ENCODE measurements around the gene HSD11B1. TPM values are rescaled to one million over a fixed set of nuclear protein-coding genes. Genes with fewer than 3 reads are reported as not detected.
A peak's percentile ranks its signal among the peaks of the same experiment; 100 is the strongest.
"Not testable (repeated sequence)": the region's sequence is repeated elsewhere in the genome, so short reads cannot be mapped to it uniquely, and the experiment has no call there.

HSD11B1 gene
- total RNA-seq, 1 experiment from 2014 or later = not detected

DNA sequence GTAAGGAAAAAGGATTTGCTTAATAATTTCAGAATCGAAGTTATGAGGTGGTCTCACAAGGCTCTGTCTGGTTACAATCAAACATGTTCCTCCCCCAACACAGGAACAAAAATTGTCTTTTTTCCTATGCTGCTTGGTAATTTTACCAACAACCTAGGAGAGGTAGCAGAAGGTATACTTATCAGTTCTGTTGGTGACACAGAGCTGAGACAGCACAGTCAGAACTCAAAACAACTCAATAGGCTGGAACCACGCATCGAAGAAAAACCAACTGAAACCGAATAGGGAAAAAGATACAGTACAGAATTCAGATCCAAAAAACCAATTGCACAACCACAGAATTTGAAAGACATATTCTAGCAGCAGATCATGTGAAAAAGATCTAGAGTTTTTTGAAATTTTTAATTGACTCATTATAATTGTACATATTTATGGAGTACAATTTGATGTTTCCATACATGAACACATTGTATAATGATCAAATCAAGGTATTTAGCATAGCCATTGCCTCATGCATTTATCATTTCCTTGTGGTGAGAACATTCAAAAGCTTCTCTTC lies 25.6 kb upstream of the HSD11B1 start:
- Histone ChIP-seq H3K27me3 (peaks cover 49% of the 10 kb centered on the region), H3K9me3 (peaks cover 9% of the 10 kb centered on the region; the same call in 1 of the 2 replicates), H3K4me3 (no peak overlapping the region), H3K36me3 (no peaks in the 10 kb centered on the region)
- DNase-seq = no peak

DNA sequence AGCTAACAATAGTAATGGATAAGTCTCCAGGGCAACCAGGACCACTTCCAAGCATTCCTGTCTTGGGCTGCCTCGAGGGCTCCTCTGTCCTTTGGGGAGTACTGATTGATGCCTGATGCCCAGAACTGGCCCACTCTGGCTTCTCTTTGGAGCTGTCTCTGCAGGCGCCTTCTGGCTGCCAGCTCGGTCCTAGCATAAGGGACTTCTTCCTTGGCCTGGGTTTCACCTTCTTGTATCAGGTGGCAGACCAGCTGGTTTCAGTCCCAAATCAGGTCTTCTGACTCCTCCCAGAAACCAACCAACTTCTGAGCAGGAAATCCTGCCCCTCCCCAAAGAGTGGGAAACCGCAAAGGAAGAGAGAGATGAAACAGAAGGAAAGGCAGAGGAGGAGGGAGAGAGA lies 18.8 kb upstream of the HSD11B1 start:
- Histone ChIP-seq H3K4me3 (no peak overlapping the region), H3K36me3 (no peaks in the 10 kb centered on the region), H3K9me3 (no peaks in the 10 kb centered on the region), H3K27me3 (peaks cover 25% of the 10 kb centered on the region)
- DNase-seq = no peak

DNA sequence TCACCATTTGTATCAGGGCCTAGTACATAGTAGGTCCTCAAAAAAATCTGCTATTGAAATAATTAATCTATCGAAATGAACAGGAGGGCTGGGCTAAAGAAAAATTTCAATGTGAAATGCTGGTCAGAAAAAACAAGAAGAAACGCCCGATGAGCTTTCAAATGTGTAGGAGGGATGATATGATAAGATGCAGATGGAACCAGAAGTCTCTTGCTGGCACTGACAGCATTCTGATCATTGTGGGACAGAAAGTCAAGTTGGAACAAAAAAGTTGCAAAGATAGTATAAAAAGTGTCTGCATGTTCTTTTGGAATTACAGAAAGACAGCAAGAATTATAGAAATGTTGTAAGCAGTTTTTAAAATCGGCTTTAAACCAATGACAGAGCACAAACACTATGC lies 18.3 kb upstream of the HSD11B1 start:
- Histone ChIP-seq H3K27me3 (peaks cover 21% of the 10 kb centered on the region), H3K4me3 (no peak overlapping the region), H3K36me3 (no peaks in the 10 kb centered on the region), H3K9me3 (no peaks in the 10 kb centered on the region)
- no peak for DNase-seq

DNA sequence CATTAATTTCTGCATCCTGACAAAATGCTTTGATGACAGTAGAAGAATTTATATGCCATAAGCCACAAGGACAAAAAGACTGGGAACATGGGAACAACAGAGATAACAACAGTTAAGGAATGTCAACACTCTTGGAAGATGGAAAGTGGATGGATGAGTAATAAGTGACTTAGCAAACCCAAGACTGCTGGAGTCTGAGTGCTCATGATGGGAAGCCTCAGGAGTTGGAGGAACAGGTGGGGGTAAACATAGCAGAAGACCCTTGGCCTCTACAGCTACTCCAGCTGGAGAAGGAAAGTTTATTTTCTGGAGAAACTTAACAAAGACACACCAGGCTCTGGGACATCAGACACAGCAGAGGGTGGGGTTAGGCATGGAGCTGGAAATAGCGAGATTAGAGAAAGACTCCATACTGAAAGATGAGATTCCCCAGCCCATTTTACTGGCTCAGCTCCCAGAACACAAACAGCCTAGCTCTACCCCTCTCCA lies 15.9 kb upstream of the HSD11B1 start:
- no peaks in the 10 kb centered on the region for H3K9me3 ChIP-seq
- H3K27me3 ChIP-seq = peaks cover 15% of the 10 kb centered on the region
- no peak overlapping the region for H3K4me3 ChIP-seq
- DNase-seq = no peak
- no peaks in the 10 kb centered on the region for H3K36me3 ChIP-seq

DNA sequence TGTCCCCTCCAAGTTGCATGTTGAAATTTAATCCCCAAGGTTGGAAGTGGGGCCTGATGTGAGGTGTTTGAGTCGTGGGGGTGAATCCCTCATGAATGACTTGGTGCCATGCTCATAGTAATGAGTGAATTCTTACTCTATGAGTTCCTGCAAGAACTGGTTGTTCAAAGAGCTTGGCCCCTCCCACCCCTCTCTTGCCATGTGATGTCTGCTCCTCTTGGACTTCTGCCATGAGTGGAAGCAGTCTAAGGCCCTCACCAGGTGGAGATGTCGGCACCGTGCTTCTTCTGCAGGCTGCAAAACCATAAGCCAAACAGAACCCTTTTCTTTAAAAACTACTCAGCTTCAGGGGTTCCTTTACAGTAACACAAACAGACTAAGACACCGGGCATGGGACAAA lies 15.2 kb upstream of the HSD11B1 start:
- Histone ChIP-seq H3K9me3 (no peaks in the 10 kb centered on the region), H3K36me3 (no peaks in the 10 kb centered on the region), H3K27me3 (peaks cover 16% of the 10 kb centered on the region), H3K4me3 (no peak overlapping the region)
- DNase-seq = no peak

DNA sequence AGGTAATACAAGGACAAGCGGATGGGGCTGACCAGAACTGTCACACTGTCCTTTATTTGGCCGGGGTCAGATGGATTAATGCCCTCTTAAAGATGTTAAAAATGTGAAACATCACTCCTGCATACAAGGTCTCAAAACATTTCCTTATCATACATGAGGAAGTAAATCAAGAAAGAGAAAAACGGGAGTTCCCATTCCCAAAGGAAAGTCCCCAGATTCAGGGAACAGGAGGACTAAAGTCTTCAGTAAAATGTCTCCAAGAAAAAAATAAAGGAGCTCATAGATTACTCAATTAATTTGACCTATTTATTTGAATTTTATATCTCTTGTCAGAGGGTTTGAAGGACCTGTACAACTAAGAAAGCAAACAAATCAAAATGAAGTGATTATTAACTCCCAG lies 13.4 kb upstream of the HSD11B1 start:
- Histone ChIP-seq H3K4me3 (no peak overlapping the region), H3K9me3 (no peaks in the 10 kb centered on the region), H3K27me3 (peaks cover 19% of the 10 kb centered on the region), H3K36me3 (no peaks in the 10 kb centered on the region)
- DNase-seq = no peak

DNA sequence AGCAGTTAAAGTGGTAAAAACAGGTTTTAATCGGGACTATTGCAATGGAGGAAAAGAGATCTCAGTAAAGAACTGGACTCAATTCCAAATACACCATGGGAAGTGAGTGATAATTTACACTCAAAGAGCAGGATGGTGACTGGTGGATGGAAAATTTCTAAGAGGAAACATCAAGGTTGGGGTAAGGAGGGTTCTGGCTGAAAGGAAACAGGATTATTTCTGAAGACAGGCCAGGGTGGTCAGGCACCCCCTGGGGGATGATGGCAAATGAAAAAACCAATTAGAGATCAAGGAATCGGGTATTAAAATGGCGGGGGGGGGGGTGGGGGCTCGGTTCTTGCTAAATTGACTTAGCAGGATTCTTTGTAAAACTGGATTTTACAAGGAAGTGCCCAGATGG lies 12.3 kb upstream of the HSD11B1 start:
- Histone ChIP-seq H3K4me3 (no peak overlapping the region), H3K27me3 (peaks cover 19% of the 10 kb centered on the region), H3K36me3 (no peaks in the 10 kb centered on the region), H3K9me3 (no peaks in the 10 kb centered on the region)
- no peak for DNase-seq

DNA sequence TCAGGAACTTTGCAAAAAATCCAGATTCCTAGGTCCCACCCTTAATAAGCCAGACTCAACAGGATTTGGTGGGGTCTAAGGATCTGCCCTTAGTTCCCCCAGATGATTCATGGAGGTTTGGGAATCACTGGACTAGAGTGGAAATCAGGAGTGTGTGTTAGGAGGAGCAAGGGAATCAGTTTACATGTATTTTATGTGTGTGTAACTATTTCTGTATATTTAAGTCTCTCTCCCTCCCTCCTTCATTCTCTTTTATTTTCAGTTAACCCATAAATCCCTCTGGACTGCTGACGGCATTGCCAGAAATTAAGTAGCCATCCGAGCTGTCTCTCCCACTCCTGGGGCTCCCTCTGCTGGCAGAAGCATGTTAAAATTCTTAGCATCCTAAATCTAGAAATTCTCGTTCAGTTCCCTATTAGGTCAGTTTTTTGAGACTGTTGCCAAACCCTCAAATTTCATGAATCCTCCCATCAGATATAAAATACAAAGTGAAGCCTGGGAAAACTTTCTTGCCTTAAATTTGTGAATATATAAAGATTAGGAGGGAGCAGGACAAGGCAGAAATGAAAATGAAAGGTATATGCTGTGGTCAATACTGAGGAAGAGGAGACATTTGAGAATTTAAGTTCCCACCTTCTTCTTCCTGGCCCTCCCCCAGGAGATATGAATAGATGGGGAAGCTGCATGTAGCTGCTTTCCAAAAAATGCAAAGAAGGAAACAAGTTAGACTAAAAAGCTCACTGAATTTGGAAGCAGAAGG lies 11.7 kb upstream of the HSD11B1 start:
- Histone ChIP-seq H3K36me3 (no peaks in the 10 kb centered on the region), H3K4me3 (no peak overlapping the region), H3K27me3 (peaks cover 16% of the 10 kb centered on the region), H3K9me3 (no peaks in the 10 kb centered on the region)
- peak; percentile 64 for DNase-seq

DNA sequence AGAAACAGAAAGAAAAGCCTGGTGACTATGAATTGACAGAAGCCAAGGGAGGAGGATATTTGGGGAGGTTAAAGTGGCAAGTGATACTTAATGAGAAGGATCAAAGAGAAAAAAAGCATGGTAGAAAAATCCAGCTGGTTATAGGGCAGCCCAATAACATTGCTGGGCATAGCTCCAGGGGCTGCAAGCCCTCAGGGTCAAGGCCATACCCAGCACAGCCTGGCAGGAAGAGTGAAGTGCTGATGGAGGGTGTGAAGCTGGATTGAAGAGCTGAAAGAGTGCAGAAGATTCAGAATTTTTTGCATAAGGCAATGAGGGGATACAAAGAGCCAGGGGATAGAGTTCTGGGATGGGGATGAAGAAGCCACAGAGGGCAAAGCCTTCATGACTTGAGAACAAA lies 8.0 kb upstream of the HSD11B1 start:
- Histone ChIP-seq H3K27me3 (peaks cover 16% of the 10 kb centered on the region), H3K36me3 (no peaks in the 10 kb centered on the region), H3K9me3 (no peaks in the 10 kb centered on the region), H3K4me3 (no peak overlapping the region)
- DNase-seq = no peak

DNA sequence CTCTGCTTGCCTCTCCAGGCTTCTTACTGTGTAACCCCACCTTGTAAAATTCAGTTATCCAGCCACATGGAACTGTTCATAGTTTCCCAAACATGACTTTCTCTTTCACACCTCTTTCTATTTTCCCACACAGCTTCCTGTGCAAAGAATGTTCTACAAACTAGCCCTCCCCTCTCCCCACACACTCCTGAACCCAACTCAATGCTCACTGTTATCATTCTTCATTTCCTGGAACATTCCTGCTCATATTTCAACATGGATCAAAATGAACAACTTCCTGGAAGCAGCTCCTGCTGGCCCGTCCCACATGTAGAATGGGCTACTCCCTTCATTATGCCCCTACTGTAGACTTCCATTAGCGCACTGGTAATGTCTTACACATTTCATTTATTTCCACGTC lies 7.5 kb upstream of the HSD11B1 start:
- Histone ChIP-seq H3K27me3 (peaks cover 16% of the 10 kb centered on the region), H3K36me3 (no peaks in the 10 kb centered on the region), H3K4me3 (no peak overlapping the region), H3K9me3 (no peaks in the 10 kb centered on the region)
- DNase-seq = no peak

DNA sequence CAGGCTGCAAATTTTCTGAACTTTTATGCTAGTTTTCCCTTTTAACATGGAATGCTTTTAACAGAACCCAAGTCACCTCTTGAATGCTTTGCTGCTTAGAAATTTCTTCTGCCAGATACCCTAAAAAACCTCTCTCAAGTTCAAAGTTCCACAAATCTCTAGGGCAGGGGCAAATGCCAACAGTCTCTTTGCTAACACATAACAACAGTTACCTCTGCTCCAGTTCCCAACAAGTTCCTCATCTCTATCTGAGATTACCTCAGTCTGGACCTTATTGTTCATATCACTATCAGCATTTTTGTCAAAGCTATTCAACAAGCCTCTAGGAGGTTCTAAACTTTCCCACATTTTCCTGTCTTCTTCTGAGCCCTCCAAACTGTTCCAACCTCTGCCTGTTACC lies 4.0 kb upstream of the HSD11B1 start:
- H3K27me3 ChIP-seq, DNase-seq, H3K9me3 ChIP-seq, H3K4me3 ChIP-seq, H3K36me3 ChIP-seq: not testable (repeated sequence)

DNA sequence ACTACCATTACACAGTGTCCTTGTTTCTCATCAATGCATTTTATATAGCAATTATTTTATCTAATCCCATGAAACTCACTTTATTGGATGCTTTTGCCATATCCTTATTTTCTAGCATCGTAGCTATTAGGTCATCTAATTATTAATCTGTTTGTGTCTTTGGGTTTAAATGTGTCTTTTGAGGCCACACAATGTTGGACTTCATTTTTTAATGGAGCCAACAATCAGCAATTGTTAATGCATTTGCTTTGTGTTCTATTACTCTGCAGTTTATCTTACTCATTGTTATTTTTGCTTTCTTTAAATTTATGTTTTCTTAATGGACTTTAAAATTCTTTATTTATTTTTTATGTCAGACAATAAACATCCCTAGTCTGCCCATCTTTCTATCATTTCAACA lies 1.8 kb upstream of the HSD11B1 start:
- H3K4me3 ChIP-seq = no peak overlapping the region
- DNase-seq = no peak
- no peaks in the 10 kb centered on the region for H3K36me3 ChIP-seq
- no peaks in the 10 kb centered on the region for H3K9me3 ChIP-seq
- H3K27me3 ChIP-seq = no peaks in the 10 kb centered on the region

DNA sequence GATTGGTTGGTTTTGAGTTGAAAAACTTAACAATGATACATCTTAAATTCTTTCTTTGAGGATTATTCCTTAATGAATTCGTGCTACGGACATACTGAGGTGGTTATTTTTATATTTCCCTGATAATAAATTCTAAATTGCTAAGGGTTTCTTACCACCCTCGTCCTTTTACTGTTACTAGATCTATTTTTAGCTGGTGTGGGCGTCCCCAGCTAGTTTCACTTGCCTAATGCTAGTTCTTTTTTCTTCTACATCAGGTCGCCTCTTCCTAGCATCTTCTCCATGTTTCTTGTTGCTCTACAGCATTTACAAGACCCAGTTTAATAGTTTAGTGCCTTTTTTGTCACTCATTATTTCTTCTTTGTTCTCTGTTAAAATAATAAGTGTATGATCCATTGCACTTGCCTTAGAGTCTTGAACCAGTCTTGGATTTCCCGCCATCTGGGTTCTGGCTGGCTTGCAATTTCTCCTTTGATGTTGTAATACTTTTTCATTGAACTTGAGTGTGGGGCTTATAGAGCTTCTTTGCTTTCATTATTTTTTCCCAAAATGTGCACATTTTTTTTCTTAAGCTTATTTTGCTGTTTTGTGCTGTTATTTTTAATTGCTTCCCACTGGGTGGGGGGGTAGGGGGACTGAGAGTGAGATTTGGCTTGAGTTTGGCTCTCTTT lies 677 bp upstream of the HSD11B1 start:
- Histone ChIP-seq H3K4me3 (no peak overlapping the region), H3K9me3 (no peaks in the 10 kb centered on the region), H3K36me3 (no peaks in the 10 kb centered on the region), H3K27me3 (no peaks in the 10 kb centered on the region)
- DNase-seq = no peak

DNA sequence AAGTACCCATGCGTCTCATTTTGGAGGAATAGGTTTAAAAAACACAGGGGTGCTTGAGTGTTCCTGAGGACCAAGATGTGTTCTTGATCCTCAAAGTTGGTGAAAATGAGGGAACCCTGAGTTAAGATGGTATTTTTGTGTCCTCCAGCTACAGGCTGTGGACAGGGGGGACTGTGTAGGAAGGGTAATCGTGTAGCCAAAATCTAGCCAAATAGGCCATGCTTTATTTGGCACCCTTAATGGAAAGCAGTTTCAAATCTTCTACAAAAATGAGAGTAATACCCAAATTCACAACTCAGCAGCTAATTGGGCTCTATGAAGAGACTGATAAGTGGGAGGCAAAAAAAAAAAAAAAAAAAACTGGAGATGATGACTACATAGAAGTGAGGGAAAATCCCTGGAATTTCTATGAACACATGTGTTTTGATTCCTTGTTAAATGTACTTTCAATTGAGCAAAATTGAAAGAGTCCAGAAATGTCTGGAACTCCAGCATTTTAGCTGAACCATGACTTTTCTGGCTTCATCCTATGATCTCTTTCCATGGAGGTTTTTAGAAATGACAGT lies 470 bp downstream of the HSD11B1 start:
- no peaks in the 10 kb centered on the region for H3K36me3 ChIP-seq
- H3K9me3 ChIP-seq = no peaks in the 10 kb centered on the region
- H3K4me3 ChIP-seq = no peak overlapping the region
- no peaks in the 10 kb centered on the region for H3K27me3 ChIP-seq
- DNase-seq = no peak

DNA sequence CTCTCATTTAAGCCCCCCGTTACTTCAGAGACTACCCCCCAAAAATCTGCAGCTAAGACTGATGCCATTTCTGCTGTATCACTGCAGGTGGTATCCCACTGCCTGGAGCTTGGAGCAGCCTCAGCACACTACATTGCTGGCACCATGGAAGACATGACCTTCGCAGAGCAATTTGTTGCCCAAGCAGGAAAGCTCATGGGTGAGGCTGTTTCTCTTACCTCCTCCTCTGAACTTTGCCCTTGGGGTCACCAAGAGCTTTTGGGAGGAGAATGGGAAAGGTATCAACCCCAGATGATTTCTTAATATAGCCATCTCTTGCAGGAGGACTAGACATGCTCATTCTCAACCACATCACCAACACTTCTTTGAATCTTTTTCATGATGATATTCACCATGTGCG lies 2.0 kb downstream of the HSD11B1 start:
- DNase-seq = no peak
- H3K36me3 ChIP-seq = no peaks in the 10 kb centered on the region
- H3K4me3 ChIP-seq = no peak overlapping the region
- no peaks in the 10 kb centered on the region for H3K9me3 ChIP-seq
- H3K27me3 ChIP-seq = no peaks in the 10 kb centered on the region

DNA sequence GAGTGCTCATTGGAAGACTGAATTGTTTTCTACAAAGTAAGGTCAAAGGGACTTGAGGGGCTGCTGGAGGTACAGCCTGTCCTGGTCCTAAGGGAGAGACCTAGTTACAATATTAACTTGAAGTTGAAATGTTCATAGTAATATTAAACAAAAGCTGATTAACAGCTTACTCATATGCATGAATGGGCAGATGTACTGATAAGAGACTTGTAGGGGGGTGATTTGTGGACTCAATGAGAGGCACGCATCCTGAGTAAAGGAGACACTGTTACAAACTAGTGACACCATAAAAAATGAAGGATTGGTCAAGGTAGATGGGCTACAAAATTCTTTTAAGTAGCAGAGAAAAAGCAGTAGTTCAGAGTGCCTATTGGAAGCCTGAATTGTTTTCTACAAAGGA lies 2.7 kb downstream of the HSD11B1 start:
- H3K4me3 ChIP-seq = no peak overlapping the region
- no peak for DNase-seq
- no peaks in the 10 kb centered on the region for H3K36me3 ChIP-seq
- H3K27me3 ChIP-seq = no peaks in the 10 kb centered on the region
- no peaks in the 10 kb centered on the region for H3K9me3 ChIP-seq

DNA sequence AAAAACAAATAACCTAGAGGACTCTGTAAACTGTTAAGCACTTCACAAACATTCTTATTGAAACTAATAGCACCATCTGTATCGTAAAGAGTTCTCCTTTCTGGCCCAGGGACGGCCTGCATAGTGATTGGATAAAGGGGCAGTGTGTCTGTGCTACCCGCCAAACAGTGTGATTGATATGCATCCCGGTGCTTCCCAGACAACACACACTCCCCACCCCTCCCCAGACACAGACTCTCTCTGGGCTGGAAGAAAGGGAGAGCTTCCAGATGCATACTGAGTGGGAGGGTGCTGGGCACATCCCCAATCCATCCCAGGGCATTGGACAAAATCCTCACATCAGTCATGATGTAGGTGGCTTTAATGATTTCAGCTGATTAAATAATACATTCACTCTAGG lies 3.7 kb downstream of the HSD11B1 start:
- Histone ChIP-seq H3K27me3 (no peaks in the 10 kb centered on the region), H3K36me3 (no peaks in the 10 kb centered on the region), H3K4me3 (no peak overlapping the region), H3K9me3 (no peaks in the 10 kb centered on the region)
- no peak for DNase-seq
